Stimulated activated CD8-positive, alpha-beta memory T cell treated with anti-CD3 and anti-CD28 coated beads, Interleukin-2, amount 100 ng/mL, for 1 hour (primary cell): ENCODE data around the gene AKAP6.
"Not testable (repeated sequence)": the region's sequence is repeated elsewhere in the genome, so short reads cannot be mapped to it uniquely, and the experiment has no call there.

Experiments
- DNase-seq, 2 donors: peaks; one replicate each; pipeline ENCODE4 v3.0.0-alpha.2; 2020; ENCODE audit warnings: low read depth in 2 of 2

Gene AKAP6

GRCh38 chr14:32368107-32368506 is 39.0 kb downstream of the AKAP6 start:
- DNase-seq, result no peak

- DNase-seq, result no peak
Observed at GRCh38 chr14:32370714-32371113, 41.6 kb downstream of the AKAP6 start.

GRCh38 chr14:32372154-32372553 is 43.1 kb downstream of the AKAP6 start:
- DNase-seq, result no peak

GRCh38 chr14:32373174-32373573 is 44.1 kb downstream of the AKAP6 start:
- not testable (repeated sequence) for DNase-seq

- DNase-seq, result no peak
Observed at GRCh38 chr14:32374155-32374554, 45.1 kb downstream of the AKAP6 start.

GRCh38 chr14:32375663-32376062 is 46.6 kb downstream of the AKAP6 start:
- no peak for DNase-seq

- DNase-seq, result no peak
Observed at GRCh38 chr14:32377046-32377646, 48.0 kb downstream of the AKAP6 start.

- DNase-seq, result no peak
Observed at GRCh38 chr14:32378284-32378683, 49.2 kb downstream of the AKAP6 start.

- no peak for DNase-seq
Observed at GRCh38 chr14:32379447-32379846, 50.3 kb downstream of the AKAP6 start.

- DNase-seq, result no peak
Observed at GRCh38 chr14:32381869-32382268, 52.8 kb downstream of the AKAP6 start.

- DNase-seq, result no peak
Observed at GRCh38 chr14:32382704-32383103, 53.6 kb downstream of the AKAP6 start.

GRCh38 chr14:32383364-32384009 is 54.4 kb downstream of the AKAP6 start:
- no peak for DNase-seq

GRCh38 chr14:32384464-32384863 is 55.4 kb downstream of the AKAP6 start:
- no peak for DNase-seq

- DNase-seq, result not testable (repeated sequence)
Observed at GRCh38 chr14:32387295-32387694, 58.2 kb downstream of the AKAP6 start.

GRCh38 chr14:32393119-32393518 is 64.0 kb downstream of the AKAP6 start:
- DNase-seq, result no peak

- no peak for DNase-seq
Observed at GRCh38 chr14:32394038-32394437, 64.9 kb downstream of the AKAP6 start.

GRCh38 chr14:32396885-32397284 is 67.8 kb downstream of the AKAP6 start:
- DNase-seq, result no peak

GRCh38 chr14:32397861-32398640 is 69.0 kb downstream of the AKAP6 start:
- DNase-seq, result no peak

GRCh38 chr14:32399920-32400319 is 70.8 kb downstream of the AKAP6 start:
- no peak for DNase-seq

- no peak for DNase-seq
Observed at GRCh38 chr14:32400480-32400879, 71.4 kb downstream of the AKAP6 start.

- DNase-seq, result no peak
Observed at GRCh38 chr14:32403021-32403420, 73.9 kb downstream of the AKAP6 start.

- DNase-seq, result no peak
Observed at GRCh38 chr14:32403688-32404087, 74.6 kb downstream of the AKAP6 start.
